IPS-18c (cell line): ENCODE measurements around the gene LRRC8C.

Experiments used
- H3K4me3 ChIP-seq: 2 replicates; pipeline ENCODE4 v1.7.0; 2013; ENCODE audit warnings: low read depth, mild to moderate bottlenecking, low read length, moderate library complexity; ENCODE audit not compliant: insufficient read depth
- H3K9me3 ChIP-seq: one replicate; pipeline ENCODE4 v1.6.1; 2013; ENCODE audit warnings: mild to moderate bottlenecking, low read length, moderate library complexity; ENCODE audit not compliant: control insufficient read depth, insufficient read depth

LRRC8C gene

GRCh38 chr1:89652373-89652772, 19.5 kb downstream of the LRRC8C start:
- no peaks in the 10 kb centered on the region for H3K9me3 ChIP-seq

DNA sequence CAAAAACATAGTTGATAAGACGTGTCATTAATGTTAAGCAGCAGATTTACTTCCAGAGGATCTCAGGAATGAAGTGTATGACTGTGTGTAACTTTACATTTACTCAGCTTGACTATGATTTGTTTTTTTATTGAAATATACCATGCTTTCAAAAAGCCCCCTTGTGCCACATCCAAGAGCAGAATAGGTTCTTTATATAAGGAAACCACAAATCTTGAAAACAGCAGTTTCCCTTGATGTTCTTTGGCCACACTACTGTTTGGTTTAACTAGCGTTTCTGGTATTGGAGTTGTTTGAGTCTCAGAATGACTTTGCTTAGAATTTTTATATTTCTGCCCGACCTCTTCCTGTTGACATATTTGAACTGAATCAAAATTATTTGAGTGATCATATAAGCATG, 25.0 kb downstream of the LRRC8C start:
- Histone ChIP-seq H3K9me3 (no peaks in the 10 kb centered on the region), H3K4me3 (no peak overlapping the region)

More at GRCh38 chr1:89652373-89652772, 19.5 kb downstream of the LRRC8C start:
- no peak overlapping the region for H3K4me3 ChIP-seq

DNA sequence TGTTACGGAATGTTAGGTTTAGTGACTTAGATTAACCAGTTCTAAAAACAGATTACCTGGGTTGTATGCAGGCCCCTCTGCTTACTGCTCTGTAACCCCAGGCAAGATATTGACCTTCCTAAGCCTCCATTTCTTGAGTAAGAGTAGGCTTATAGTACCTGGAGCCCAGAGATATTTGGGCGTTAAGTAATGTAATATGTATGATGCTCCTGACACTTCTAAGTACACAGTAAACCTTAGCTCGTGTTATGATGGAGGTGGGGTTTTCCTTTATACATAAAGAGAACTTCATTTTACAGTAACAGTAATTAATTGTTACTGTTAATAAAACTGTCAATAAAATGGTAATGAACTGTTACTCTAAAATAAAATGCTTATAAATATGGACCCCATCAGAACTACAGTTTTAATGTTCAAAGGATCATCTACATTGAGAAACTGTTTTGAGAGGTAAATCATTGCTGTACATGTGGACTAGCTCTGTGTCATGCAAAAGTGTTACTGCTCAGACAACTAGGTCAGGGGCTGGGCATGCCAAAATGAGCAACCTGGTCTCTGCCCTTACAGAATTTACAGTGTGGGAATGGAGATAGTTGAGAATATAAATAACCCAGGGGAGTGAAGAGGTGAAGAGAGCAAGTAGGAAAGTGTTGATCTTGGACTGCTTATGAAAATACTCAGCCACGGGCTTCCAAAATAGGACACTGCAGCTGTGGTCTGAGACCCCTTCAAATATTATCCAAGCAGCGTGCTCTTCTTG, 26.6 kb downstream of the LRRC8C start:
- H3K9me3 ChIP-seq: no peaks in the 10 kb centered on the region
- H3K4me3 ChIP-seq: no peak overlapping the region

DNA sequence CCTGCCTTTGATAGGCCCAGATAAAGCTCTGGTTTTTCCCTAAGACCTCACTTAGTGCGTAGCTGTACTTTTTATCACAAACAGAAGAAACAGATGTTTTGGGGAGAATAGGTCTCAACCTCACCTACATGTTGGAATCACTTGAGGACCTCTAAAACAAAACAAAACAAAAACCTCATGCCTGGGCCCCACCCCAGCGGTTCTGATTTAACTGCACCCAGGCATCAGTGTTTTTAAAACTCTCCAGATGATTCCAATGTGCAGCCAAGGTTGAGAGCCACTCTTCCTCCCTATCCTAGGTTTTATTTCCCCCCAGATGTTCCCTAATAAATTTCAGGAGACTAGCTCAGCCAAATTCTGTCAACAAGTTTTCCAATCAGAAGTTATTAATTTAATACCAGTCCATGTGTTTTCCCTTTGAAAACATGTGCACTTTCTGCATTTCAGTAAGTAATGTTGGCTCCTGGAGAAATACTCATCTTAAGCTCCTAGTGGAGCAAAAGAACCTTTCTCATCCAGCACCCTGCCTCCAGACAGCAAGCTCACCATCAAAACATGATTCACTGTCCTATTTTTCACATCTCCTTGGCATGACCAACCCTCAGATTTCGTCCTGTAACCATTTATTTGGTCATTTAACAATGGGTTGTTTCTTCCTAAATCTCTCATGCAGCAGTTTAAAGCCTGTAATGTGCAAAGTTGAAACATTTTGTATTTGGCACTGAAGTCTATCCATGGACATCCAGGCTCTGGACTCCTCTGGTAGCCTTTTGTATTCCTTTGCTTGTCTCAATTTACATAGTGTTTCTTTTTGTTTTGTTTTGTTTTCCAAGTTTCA, 27.5 kb downstream of the LRRC8C start:
- no peak overlapping the region for H3K4me3 ChIP-seq
- H3K9me3 ChIP-seq: no peaks in the 10 kb centered on the region

DNA sequence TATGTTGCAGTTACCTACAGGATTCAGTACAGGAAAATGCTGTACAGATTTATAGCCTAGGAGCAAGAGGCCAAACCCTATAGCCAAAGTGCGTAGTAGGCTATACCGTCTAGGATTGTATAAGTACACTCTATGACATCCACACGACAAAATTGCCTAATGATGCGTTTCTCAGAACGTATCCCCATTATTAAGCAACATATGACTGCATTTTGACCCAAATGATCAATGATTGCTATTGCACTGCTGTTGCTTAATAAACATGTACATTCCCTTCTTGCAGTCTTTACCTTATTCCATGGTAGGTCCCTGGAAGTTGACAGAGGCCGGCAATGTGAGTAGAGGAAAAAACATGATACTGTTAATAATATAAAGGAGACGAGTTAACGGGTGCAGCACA, 33.0 kb downstream of the LRRC8C start:
- no peaks in the 10 kb centered on the region for H3K9me3 ChIP-seq
- no peak overlapping the region for H3K4me3 ChIP-seq

- Histone ChIP-seq H3K9me3 (no peaks in the 10 kb centered on the region), H3K4me3 (no peak overlapping the region)
These were observed 33.7 kb downstream of the LRRC8C start for GRCh38 chr1:89666640-89667039.

DNA sequence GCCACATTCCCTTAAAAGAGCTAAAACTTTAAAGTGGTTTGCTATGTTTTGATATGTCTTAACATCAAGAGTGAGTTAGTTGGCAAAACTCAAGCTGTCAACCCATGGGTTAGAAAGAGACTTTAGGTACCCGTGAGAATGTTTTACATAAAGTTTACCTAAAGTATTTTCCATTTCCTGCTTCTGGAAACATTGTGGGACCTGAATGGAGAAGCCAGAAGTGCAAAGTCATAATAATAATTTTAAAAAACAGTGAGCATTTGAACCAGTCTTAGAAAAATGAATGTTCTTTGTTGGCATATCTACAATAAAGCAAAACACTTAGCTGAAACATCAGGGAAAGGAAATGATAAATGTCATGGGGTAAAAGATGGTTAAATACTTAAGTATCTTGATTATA, 34.8 kb downstream of the LRRC8C start:
- no peaks in the 10 kb centered on the region for H3K9me3 ChIP-seq

GRCh38 chr1:89668961-89669360, 36.0 kb downstream of the LRRC8C start:
- H3K4me3 ChIP-seq: no peak overlapping the region
- no peaks in the 10 kb centered on the region for H3K9me3 ChIP-seq

More for the DNA sequence above, 34.8 kb downstream of the LRRC8C start:
- H3K4me3 ChIP-seq: no peak overlapping the region

GRCh38 chr1:89669441-89669840, 36.5 kb downstream of the LRRC8C start:
- Histone ChIP-seq H3K4me3 (no peak overlapping the region), H3K9me3 (no peaks in the 10 kb centered on the region)

DNA sequence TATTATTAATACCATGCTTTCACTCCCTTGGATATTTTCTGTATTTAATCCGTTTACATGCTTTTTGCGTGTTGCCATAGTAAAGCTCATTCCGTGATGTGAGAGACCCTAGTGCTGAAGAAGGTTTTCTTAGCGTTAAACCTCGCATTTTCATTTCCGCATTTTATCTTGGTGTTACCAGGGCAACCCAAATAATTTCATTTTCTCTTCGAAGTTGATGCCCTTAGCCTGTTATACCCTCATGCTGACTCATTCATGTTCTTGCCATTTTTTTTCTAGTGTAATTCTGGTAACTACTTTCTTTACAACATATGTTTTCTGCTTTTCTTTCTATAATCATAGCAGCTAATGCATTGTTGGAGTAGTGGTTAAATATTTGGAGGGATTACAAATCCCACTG, 37.2 kb downstream of the LRRC8C start:
- H3K9me3 ChIP-seq: no peaks in the 10 kb centered on the region
- H3K4me3 ChIP-seq: no peak overlapping the region

GRCh38 chr1:89670711-89671110, 37.8 kb downstream of the LRRC8C start:
- no peaks in the 10 kb centered on the region for H3K9me3 ChIP-seq
- H3K4me3 ChIP-seq: no peak overlapping the region

DNA sequence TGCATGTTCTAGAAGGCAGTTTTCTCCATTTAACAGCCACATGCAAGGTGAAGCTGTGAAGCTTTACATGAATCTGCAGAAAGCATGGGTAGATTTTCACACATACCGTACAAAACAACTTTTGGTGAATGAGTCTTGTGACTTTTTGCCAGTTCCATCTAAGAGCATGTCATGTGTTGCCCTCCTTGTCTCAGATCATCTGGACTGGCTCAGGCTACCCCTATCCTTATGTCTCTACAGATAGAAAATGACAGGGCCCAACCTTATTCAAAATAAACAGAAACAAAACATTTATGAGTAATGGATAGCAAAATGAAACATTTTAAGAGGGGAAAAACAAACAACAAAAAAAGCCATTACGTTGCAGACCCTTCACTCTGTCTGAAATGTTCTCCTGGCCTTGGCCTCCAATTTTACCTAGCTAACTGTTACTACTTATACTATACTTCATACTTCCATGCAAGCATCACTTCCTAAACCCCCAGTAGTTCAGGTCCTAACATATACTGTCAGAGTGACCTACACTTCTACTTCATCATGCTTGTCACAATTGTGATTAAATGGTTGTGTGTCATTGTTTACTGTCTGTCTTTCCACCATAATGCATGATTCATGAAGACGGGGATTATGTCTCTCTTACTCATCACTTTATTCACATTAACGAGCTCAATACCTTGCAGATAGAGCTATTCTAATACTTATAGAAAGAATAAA, 39.0 kb downstream of the LRRC8C start:
- Histone ChIP-seq H3K4me3 (no peak overlapping the region), H3K9me3 (no peaks in the 10 kb centered on the region)

DNA sequence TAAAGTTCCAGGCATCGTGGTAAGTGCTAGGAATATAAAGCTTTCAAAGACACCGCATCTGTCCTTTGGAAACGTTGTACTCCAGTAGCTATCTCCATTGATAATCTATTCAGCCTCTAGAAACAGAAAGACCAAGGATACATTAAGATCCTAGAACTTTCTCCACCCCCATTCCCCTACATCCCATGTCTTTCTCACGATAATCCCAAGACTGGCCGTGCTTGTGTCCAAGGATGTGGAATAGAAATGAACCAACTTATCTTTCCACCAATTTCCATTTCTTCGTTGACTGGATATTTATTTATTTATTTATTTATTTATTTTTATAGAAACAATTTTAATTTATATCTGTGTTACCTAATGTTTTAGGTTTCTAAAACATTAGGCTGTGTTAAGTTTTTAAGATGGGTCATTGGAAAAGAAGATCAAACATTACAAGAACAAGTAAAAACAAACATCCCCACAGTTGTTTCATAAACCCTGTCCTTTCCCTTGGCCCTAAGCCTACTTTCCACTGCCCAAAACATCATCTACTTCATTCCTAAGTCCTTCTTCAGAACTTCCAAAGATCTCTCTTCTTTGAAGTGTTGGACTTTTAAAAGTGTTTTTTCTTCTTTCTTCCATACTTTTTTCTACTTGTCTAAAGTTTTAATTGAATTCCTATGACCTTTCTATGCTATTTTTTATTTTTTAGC, 39.7 kb downstream of the LRRC8C start:
- no peaks in the 10 kb centered on the region for H3K9me3 ChIP-seq
- no peak overlapping the region for H3K4me3 ChIP-seq

- no peaks in the 10 kb centered on the region for H3K9me3 ChIP-seq
These were observed 40.3 kb downstream of the LRRC8C start for GRCh38 chr1:89673251-89673650.

GRCh38 chr1:89675677-89676076, 42.8 kb downstream of the LRRC8C start:
- Histone ChIP-seq H3K9me3 (no peaks in the 10 kb centered on the region), H3K4me3 (no peak overlapping the region)

More at GRCh38 chr1:89673251-89673650, 40.3 kb downstream of the LRRC8C start:
- no peak overlapping the region for H3K4me3 ChIP-seq

DNA sequence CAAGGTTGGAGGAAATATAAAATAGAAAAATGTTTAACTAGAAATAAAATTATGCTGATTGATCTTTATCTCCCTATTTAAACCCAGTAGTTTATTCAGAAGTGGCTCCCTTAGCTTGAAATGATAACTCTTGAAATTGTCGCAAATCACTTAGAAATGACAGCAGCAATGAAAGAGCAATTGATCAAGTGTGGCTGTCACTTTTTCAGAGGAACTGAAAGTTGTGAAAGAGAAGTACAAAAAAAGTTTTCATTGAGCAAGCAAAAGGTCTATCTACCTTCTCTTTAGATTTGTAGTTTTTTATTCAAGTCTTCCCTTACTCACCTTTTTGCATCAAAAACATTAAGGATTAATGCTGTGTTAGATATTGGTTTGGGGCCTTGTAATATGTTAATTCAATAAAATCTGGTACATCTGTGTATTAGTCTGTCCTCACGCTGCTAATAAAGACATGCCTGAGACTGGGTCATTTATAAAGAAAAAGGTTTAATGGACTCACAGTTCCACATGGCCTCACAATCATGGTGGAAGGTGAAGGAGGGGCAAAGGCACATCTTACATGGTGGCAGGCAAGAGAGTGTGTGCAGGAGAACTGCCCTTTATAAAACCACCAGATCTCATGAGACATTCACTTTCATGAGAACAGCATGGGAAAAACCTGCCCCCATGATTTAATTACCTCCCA, 48.3 kb downstream of the LRRC8C start:
- no peaks in the 10 kb centered on the region for H3K9me3 ChIP-seq

GRCh38 chr1:89682611-89683010, 49.7 kb downstream of the LRRC8C start:
- Histone ChIP-seq H3K9me3 (no peaks in the 10 kb centered on the region), H3K4me3 (no peak overlapping the region)

More for the DNA sequence above, 48.3 kb downstream of the LRRC8C start:
- no peak overlapping the region for H3K4me3 ChIP-seq
